Vagina (tissue), 2 donors: ENCODE results near the gene PLAC1.

Experiments
- POLR2A ChIP-seq, 2 donors: fragments of 450-650 bp; IDR thresholded peaks; one replicate each; pipeline ENCODE4 v1.6.1; 2017; ENCODE audit warnings: antibody characterized with exemption in 2 of 2, mild to moderate bottlenecking in 2 of 2, moderate library complexity in 2 of 2
- POLR2AphosphoS5 ChIP-seq, 2 donors: sonication (generic); formaldehyde crosslinking; IDR thresholded peaks; one replicate each; pipeline ENCODE4 v1.9.0; 2017; ENCODE audit warnings: antibody characterized with exemption in 2 of 2, mild to moderate bottlenecking in 2 of 2, low read depth in 1 of 2; ENCODE audit not compliant: insufficient read depth in 1 of 2
- TF ChIP-seq, protein P1 (sequence below), 3 experiments: fragments of 450-650 bp in 2 of 3; fragments of 200-600 bp in 1 of 3; sonication (generic) in 1 of 3; IDR thresholded peaks; one replicate each; pipeline ENCODE4 v1.5.1; 2017 to 2019; ENCODE audit warnings: antibody characterized with exemption in 3 of 3, mild to moderate bottlenecking in 2 of 3, moderate library complexity in 2 of 3

DNA sequence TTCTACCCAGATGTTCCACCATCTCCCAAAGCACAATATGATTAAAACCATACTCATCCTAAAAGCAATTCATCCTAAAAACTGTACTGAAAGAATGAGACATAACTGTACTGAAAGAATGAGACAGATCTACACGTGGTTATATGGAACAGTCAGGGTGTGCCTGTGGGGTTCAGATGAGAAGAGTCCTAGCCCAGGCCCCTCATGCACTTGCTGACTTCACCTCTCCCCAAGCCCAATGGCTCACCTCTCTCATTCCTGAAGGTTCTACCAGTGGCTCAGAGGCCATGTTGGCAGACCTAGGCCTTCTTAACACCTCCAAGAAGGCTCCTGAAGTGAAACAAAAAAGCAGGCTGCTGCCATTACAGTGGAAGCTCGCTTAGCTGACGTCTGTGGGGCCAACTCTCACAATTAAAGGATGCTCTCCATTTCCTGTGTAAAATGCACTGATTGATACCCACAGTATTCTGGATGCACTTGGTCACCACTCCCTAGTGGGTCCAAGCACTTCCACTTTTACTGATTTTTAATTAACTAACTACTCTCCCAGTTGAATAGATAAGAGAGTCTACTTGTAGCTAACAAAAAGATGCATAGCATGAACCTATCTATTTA lies 3.8 kb downstream of the PLAC1 start:
- TF ChIP-seq POLR2AphosphoS5 (IDR thresholded peaks at IDR 0.05; ENCODE audit: insufficient read depth in 1 of 2, low read depth in 1 of 2), result no peak
- TF ChIP-seq, protein P1, sequence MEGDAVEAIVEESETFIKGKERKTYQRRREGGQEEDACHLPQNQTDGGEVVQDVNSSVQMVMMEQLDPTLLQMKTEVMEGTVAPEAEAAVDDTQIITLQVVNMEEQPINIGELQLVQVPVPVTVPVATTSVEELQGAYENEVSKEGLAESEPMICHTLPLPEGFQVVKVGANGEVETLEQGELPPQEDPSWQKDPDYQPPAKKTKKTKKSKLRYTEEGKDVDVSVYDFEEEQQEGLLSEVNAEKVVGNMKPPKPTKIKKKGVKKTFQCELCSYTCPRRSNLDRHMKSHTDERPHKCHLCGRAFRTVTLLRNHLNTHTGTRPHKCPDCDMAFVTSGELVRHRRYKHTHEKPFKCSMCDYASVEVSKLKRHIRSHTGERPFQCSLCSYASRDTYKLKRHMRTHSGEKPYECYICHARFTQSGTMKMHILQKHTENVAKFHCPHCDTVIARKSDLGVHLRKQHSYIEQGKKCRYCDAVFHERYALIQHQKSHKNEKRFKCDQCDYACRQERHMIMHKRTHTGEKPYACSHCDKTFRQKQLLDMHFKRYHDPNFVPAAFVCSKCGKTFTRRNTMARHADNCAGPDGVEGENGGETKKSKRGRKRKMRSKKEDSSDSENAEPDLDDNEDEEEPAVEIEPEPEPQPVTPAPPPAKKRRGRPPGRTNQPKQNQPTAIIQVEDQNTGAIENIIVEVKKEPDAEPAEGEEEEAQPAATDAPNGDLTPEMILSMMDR (IDR thresholded peaks at IDR 0.05), result no peak
- no peak for TF ChIP-seq POLR2A (IDR thresholded peaks at IDR 0.05)
